GM04504 (cell line): Measurements from ENCODE around the gene PDX1.

ENCODE experiments used
- DNase-seq: peaks from one replicate; pipeline ENCODE4 v3.0.0-alpha.2; 2012; ENCODE audit warnings: low read depth

Gene PDX1

DNA sequence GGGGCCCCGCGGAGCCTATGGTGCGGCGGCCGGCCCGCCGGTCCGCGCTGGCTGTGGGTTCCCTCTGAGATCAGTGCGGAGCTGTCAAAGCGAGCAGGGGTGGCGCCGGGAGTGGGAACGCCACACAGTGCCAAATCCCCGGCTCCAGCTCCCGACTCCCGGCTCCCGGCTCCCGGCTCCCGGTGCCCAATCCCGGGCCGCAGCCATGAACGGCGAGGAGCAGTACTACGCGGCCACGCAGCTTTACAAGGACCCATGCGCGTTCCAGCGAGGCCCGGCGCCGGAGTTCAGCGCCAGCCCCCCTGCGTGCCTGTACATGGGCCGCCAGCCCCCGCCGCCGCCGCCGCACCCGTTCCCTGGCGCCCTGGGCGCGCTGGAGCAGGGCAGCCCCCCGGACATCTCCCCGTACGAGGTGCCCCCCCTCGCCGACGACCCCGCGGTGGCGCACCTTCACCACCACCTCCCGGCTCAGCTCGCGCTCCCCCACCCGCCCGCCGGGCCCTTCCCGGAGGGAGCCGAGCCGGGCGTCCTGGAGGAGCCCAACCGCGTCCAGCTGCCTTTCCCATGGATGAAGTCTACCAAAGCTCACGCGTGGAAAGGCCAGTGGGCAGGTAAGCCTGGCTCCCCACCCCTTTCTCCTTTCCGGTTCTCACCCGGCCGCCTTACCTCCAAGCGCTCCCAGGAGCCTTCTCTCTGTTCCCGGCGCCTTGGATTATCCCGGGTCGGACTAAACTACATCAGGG lies at the start of gene PDX1:
TSS of gene PDX1 (plus strand) at position 67 of the 743 bp plus-strand sequence. CDS start at position 206, 139 bp downstream.
- DNase-seq: no peak

DNA sequence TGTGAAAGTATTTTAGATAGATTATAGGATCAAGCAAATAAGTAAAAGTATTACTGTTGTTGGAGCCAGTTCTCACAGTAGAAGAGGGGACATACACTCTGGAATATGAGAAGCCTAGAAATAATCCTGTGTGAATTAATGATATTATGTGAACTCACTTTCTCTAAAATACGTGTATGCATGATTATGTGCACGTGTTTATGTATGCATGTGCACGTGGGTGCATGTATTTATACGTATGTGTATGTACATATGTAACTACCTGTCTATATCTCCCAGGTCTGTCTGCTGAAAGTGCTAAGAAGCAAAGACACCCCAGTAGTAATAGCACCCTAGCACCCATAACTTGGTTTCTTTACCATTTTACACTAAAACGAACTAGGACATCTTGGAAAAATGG lies 41.5 kb upstream of the PDX1 start:
- no peak for DNase-seq

DNA sequence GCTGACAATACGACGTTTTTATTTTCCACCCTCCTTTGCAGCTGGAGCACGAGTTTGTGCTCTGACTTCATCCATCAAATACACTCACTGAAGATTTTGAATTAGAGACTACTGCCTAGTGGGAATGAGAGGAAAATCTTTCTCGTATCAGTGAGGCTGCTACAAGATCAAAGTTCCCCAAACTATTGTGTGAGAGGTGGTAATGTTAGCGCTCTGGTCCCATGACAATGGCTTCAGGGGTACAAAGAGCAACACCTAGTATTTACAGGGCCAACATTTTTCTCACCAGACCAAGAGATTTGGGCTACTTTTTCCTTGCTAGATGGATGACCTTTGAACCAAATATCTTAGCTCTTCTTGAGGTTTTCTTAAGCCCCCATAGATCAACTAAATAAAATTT lies 30.3 kb upstream of the PDX1 start:
- no peak for DNase-seq

DNA sequence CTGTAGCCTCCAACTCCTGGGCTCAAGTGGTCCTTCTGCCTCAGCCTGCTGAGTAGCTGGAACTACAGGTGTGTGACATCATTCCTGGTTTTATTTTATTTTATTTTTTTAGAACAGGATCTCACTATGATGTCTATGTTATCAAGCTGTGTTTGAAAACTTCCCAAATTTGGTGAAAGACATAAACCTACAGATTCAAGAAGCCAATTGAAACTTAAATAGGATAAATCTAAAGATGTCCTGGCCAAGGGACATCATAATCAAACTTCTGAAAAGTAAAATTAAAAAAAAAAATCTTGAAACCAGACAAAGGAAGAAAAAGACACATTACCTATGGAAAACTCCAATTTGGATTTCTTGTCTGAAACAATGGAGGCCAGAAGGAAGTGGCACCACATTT lies 23.1 kb upstream of the PDX1 start:
- DNase-seq: no peak

DNA sequence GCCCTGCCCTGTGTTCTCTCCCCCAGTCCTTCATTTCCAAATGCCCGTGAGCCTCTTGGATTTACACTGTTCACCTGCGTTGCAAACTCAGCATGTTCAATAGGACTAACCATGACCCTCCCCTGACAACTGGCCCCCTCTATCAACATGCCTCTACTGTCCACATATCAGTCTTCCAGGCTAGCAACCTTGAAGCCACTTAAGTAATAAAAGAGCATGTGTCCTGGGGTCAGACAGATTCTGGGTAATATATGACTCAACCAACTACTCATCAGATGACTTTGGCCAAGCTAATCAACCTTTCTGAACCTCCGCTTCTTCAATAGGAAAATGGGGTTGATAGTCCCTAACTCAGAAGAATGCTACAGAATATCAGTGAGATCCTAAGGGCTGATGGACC lies 15.1 kb upstream of the PDX1 start:
- no peak for DNase-seq

DNA sequence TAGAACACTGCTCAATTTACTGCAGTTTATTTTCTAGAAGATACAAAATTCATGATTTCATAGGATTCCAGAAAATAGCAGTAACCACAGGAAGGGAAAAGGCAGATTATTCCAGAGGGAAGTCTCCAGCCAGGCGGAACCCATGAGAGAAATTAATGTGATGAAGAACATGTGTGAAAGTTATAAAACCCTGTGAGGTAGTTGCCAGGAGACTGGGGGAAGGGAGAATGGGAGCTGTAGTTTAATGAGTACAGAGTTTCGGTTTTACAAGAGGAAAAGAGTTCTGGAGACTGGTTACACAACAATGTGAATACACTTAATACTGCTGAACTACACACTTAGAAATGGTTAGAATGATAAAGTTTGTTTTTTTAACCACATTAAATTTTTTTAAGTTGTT lies 14.2 kb upstream of the PDX1 start:
- DNase-seq: no peak

DNA sequence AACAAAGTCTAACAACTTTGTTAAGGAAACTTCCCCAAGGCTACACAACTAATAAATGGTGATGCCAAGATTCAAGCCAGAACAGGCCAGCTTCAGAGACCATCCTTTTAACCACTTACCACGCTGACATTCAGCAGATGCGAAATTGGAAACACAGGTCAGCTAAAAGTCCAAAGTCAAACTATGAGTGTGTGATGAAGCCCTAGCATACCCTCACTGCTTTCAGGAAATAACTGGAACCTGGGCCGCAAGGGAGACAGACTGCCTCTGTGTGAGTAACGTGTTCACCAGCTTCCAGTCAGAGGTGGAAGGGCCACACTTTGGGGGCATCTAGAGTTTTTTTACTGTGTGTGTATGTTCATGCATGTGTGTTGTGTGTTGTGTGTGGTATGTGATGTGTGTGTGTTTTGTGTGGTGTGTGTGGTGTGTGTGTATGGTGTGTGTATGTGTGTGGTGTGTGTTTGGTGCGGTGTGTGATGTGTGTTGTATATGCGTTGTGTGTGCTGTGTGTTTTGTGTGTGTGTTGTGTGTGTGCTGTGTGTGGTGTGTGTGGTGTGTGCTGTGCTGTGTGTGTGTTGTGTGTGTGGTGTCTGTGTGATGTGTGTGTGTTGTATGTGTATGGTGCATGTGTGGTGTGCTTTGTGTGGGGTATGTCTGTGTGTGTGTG lies 12.5 kb upstream of the PDX1 start:
- no peak for DNase-seq

DNA sequence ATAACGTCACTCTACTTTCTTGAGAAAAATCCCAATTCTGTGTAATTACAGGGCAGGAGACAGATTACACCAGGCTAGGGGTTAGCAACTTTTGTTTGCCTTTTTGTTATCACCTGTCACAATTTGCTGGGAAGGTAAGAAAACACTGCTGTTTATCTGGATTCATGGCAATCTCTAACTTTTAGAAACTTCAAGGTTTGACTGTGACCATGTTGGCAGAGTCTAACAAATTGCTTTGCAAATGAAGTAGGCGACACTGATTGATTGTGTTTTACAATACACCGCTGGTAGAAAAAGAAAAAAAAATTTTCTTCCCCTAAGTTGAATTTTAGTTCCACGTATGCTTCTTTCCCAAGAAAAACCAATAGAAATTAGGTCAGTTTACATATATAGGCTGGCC lies 10.4 kb upstream of the PDX1 start:
- no peak for DNase-seq

DNA sequence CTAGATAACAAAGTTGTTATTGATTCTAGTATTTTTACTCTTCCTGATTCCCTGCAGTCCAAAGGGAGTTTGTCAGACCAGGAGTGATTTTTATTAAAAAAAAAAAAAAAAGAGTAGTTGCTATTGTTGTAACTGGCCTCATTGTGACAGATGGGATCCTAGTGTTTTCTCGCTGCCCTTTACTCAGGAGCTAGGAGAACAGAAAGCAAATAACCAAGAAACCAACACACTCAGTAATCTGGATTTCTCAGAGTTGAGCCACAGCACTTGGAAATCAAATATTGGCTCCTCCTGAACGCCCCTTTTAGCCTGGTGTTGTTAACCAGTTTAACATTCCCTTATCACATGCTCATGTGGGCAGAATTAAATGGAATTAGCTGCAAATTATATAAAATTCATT lies 8.3 kb upstream of the PDX1 start:
- DNase-seq: no peak

DNA sequence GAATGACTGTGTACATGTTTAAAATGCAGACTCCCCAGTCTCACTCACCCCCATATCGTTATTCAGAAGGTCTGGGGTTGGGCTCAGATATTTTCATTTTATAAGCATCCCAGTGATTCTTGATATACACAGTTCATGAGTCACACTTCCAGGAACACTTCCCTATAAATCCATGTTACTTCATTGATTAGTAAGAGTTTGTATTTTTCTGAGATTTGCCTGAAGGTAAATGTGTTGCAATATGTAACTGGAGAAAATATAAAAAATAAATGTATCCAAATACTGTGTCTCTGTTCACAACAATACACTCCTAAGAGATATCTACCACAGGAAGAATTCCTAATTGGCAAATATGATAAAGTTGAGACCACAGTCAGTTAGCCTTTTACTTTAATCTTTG lies 6.6 kb upstream of the PDX1 start:
- no peak for DNase-seq

DNA sequence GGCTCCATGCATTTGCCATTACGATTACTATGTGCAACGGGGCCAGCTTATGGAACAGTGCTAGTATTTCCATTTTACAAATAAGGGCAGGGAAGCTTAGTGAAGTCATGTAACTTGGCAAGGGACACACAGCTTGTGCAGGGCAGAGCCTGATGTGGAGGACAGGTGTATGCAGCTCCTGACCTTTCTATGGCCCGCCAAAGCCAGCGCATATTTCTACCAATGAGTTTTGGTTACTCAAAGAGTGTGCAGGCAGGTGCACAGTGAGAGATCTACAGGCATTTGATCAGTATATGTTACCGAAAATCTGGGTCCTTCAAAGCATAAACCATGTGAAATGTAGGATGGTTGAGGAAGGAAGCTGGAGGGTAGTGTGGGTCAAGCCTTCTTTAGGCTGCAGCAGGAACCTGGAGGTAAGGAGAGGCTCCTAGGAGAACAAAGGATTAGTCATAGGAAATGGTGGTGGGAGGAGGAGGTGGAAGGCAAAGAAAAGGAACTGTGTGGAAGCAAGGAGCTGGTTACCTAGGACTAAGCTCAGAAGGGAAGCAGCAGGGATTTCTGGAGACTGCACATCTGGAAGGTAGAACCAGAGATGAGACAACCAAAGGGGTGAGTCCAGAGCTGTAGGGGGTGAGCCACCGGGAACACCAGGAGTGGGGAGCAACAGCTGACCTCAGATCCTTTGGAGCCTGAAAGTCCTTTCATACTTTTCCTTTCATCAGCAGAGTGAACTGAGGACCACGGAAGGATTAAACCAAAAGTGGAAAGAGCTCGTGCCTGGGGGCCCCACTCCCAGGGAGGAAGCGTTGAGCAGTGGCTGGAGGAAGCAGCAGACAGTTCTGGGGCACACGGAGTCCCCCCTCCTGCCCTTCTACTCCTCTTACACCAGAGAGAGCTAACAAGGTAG lies 4.2 kb upstream of the PDX1 start:
- DNase-seq: no peak

DNA sequence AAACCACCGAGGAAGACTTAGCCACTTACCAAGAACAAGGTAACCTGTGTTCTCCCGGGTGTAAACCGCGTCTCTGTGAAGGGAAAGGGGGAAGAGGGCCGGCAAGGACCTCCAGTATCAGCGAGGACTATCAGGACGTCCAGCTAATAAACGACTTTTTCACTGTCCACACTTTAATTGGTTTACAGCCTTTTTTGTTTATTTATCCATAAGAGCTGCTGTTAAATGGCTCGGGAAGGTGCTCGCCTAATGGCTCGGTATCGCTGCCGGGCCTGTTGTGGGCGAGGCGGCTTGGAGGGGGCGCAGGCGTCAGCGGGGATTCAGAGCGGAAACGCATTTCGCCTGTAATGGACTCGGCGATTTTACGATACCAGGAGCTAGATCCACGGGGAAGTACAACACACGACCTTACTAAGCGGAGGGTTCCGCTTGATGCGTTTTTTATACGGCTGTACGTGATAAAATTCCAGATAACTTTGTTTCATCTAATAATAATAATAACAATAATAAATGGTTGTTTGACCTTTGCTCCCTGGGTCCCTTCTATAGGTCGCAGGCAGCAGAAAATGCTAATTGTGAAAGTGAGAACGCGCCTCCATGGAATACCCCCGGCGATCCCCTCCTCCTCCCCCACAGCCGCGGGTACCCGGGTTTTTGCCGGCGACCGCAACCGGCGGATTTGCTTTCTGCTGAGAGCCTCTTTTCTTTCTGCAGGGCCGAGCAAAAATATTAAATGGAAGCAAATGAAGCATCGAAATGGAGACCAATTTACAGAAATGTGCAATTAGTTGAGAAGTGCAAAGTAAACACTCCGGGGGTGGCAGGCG lies 2.5 kb upstream of the PDX1 start:
- no peak for DNase-seq

DNA sequence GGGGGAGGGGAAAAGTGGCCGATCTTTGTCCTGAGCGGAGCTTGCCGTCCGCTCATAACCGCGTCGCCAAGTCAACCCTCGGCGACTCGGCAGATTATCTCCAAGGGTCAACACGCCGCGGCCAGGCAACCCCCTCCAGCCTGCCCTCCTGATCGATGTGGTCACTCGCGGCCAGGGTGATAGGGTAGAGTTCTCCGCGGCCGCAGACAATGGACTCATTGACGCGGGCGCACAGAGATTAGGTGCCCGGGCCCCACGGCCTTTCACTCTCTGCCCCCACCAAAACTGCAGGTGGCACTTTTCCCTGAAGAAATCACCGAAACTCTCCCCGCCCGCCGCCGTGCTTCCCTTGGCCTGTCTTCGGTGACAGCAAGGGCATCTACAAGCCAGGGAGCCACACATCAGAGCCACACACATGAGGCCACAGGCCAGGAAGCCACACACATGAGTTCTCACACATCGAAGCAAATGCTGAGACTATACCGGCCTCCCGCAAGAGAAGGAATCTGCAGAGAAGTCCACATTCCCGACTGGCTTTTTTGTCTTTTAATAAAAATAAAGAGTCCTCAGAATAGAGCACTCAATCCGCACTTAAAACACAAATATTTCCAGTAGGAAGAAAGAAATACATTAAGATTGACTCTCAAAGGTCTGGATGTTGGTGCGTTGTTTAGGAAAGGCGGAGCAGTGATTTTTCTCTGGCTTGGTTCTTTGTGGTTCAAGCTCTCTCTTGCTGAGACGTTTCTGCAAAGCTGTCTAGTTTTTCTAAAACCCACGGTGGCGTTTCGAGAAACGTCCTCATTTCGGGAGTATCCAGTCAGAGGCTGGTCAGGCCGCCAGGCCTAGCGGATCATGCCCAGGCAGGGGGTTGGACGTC lies 1.5 kb upstream of the PDX1 start:
- DNase-seq: no peak

DNA sequence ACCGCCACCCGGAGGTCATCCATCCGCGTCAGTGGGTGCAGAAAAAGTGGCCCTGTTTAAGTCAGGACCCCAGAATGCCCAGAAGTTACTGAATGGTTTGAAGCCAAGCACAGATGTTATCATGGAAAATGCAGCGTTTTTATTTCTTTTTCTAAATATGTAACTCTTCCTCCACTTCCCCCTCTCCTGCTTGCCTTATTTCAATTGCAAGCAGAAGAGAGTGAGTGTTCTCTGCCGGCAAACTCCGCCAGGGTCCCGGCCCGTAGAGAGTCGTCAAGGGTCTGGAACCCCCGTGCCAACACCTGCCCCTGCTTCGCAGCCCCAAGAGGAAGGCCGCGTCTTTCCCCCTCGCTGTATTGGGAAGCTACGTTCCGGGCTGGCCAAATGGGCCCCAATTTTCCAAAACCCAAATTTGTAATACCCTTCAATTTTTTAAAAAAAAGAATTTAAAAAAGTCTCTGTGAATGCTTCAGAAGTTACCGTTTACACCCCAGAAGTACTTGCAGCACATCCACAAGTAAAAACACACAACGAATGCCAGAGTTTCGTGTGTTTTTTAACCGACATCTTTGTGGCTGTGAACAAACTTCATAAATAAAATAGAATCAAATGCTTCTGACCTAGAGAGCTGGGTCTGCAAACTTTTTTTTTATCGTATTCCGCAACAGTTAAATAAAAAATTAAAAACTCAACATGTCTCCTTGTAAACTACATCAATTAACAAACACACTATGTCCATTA lies 712 bp upstream of the PDX1 start:
- no peak for DNase-seq

DNA sequence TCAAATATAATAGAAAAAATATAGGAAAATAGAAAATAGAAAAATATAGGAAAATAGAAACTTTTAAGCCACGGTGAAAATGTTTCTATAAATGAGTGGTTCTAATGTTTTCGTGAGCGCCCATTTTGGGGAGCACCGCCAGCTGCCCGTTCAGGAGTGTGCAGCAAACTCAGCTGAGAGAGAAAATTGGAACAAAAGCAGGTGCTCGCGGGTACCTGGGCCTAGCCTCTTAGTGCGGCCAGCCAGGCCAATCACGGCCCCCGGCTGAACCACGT lies 204 bp upstream of the PDX1 start:
- no peak for DNase-seq

DNA sequence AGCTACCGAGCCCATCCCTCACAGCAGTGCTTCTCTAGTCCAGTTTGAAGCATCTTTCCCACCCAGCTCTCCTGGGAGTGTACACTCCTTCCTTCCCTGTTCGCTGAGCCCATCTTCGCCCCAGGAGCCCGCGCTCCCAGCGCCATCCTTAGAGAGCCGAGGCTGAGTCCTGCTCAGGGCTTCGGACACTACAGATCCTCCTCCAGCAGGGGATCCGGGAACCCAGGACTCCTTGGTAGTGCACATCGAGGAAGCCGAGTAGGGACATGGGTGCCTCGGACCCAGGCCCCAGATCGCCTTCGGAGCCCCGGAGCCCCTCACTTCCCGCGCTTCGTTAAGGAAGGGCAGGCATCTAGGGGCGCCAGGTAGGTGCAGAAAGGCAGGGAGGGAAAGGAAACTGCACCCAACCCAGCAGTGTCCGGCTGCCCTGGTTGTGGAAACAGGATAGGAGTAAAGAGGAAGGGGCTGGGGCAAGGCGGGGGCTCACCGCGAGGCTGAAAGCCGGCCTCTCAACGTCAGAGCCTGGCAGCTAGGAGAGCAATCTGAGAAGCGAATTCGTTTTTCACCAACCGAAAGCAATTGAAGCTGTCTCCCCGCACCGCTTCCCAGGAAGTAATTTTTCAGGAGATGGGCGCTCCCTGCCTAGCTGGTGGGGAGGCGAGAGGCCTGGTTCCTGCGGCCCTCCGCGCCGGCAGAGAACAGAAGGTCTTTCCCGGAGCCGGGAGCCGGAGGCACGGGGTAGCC lies 1.0 kb downstream of the PDX1 start:
- no peak for DNase-seq

DNA sequence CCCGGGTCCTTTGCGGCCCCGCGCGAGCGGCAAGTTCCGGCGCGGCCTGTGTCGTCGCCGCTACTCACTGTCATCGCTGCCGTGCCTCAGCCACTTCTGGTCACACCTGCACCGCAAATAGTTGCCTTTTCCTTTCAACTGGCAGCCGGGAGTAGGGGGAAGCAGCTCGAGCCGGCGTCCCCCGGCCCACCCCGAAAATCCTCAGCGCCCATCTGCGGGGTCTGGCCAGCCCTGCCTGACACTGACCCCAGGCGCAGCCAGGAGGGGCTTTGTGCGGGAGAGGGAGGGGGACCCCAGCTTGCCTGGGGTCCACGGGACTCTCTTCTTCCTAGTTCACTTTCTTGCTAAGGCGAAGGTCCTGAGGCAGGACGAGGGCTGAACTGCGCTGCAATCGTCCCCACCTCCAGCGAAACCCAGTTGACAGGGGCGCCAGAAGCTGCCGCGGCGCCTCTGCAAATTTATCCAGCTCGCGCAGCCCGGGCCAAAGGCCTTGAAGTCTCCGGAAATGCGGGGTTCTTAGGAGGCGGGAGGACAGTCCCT lies 1.7 kb downstream of the PDX1 start:
- DNase-seq: no peak

DNA sequence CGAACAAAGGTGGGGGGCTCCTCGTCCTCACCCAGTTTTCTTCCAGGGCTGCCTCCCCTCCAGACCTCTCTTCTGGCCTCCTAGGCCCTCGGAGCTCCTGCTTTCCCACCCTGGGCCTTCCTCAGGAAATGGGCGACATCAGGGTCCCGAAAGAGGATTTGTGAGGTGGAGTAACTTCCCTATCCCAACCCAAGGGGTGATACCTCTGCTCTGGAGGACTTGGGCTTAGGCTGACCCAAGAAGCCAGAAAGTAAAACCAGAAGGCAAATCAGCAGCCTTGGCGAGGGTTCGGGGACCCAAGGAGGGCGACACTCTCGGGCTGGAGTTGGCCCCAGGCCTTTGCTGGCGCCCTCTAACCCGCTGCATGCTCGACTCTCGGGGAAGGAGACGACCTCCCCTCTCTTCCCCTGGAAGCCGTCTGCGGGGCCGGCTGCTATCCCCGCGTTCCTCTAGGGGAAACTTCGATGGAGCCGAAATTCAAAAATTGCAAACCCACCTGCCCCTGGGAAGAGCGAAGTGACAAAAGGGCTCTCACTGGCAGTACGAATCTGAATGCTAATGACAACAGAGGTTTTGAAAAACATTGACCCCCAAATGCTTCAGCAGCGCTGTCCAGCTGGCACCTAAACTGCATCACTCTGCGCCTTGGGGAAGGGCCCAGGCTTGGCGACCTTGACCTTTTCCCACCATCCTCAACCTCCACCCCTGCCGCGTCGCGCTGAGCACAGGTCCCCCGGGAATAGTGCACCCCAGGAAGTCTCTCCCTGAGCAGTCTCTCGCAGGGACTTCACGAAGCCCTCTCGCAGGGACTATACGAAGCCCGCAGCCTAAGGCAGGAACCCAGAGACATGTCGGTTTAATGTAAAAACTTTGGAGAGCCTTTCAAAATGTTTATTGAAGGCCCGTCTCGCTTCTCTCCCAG lies 2.4 kb downstream of the PDX1 start:
- no peak for DNase-seq
